ENCODE data around the gene PCDHGB5.
"Not testable (repeated sequence)": the region's sequence is repeated elsewhere in the genome, so short reads cannot be mapped to it uniquely, and the experiment has no call there.

PCDHGB5 gene

DNA sequence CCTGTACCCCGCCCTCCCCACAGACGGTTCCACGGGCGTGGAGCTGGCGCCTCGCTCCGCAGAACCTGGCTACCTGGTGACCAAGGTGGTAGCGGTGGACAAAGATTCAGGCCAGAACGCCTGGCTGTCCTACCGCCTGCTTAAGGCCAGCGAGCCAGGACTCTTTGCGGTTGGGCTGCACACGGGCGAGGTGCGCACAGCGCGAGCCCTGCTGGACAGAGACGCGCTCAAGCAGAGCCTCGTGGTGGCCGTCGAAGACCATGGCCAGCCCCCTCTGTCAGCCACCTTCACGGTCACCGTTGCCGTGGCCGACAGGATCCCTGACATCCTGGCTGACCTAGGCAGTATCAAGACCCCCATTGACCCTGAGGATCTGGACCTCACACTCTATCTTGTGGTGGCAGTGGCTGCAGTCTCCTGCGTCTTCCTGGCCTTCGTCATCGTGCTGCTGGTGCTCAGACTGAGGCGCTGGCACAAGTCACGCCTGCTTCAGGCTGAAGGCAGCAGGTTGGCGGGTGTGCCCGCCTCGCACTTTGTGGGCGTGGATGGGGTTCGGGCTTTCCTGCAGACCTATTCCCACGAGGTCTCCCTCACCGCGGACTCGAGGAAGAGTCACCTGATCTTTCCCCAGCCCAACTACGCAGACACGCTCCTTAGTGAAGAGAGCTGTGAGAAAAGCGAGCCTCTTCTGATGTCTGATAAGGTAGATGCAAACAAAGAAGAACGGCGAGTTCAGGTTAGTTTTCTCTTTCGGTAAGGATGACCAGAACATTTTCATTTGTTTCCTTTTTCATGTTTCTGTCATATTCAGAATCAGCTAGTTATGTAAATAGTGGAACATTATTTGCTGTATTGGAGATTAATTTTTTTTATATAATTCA is 31.5 kb upstream of the PCDHGB5 start:
- FAIRE-seq: no peak
- TF ChIP-seq POLR2A (IDR thresholded peaks at IDR 0.05; ENCODE audit: low read depth, low read length) (no peak), TAF1 (IDR thresholded peaks at IDR 0.05; ENCODE audit: borderline replicate concordance, low read depth, low read length) (no peak)
- DNase-seq (ENCODE audit: insufficient read length): no peak

DNA sequence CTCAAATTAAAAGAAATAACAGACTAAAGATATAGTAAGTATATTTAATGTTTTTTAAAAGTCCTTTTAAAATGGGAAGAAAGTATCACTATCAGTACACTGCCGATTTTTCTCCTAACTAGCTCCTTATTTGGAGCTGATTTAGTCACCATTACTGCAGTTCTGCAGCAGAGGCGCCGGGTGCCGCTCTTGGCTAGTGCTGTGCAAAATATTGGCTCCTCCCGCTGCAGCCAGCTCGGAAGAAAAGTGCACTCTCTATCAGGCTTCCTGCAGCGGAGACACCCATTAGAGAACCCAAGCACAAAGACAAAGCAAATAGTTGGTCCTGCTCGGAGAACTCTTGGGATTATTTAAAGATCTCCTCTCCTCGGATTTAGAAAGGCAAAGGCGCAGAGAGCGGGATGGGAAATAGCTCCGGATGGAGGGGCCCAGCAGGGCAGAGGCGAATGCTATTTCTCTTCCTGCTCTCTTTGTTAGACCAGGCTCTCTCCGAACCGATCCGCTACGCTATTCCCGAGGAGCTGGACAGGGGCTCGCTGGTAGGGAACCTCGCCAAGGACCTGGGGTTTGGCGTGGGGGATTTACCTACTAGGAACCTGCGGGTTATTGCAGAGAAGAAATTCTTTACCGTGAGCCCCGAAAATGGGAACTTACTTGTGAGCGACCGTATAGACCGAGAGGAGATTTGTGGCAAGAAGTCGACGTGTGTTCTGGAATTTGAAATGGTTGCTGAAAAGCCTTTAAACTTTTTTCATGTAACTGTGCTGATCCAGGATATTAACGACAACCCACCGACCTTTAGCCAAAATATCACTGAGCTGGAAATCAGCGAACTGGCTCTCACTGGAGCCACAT is 27.5 kb upstream of the PCDHGB5 start, which contains the start of gene PCDHGB3:
PCDHGB3 (plus strand) TSS at position 249 of the 855 bp plus-strand sequence; CDS start at position 402, 153 bp downstream.
- FAIRE-seq (peak; percentile 56), DNase-seq (ENCODE audit: insufficient read length) (no peak)

DNA sequence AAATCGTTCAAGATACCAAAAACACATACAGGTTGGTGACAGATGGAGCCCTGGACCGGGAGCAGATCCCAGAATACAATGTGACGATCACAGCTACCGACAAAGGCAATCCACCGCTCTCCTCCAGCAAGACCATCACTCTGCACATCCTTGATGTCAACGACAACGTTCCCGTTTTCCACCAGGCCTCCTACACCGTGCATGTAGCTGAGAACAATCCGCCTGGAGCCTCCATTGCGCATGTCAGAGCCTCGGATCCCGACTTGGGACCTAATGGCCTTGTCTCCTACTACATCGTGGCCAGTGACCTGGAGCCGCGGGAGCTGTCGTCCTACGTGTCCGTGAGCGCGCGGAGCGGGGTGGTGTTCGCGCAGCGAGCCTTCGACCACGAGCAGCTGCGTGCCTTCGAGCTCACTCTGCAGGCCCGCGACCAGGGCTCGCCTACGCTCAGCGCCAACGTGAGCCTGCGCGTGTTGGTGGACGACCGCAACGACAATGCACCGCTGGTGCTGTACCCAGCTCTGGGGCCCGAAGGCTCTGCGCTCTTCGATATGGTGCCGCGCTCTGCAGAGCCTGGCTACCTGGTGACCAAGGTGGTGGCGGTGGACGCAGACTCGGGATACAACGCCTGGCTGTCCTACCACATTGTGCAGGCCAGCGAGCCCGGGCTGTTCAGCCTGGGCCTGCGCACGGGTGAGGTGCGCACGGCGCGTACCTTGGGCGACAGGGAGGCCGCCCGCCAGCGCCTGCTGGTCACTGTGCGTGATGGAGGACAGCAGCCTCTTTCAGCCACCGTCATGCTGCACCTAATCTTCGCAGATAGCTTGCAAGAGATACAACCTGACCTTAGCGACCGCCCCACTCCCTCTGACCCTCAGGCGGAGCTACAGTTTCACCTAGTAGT is 25.9 kb upstream of the PCDHGB5 start:
- no peak for DNase-seq (ENCODE audit: insufficient read length)
- TF ChIP-seq TAF1 (IDR thresholded peaks at IDR 0.05; ENCODE audit: borderline replicate concordance, low read depth, low read length) (no peak), POLR2AphosphoS5 (IDR thresholded peaks at IDR 0.05; ENCODE audit: low read depth, low read length) (no peak), POLR2A (IDR thresholded peaks at IDR 0.05; ENCODE audit: low read depth, low read length) (no peak)
- FAIRE-seq: no peak

More for the DNA sequence above, 27.5 kb upstream of the PCDHGB5 start, which contains the start of gene PCDHGB3:
- TF ChIP-seq POLR2A (IDR thresholded peaks at IDR 0.05; ENCODE audit: low read depth, low read length) (peak; percentile 27; the same call in 1 of the 2 replicates), TAF1 (IDR thresholded peaks at IDR 0.05; ENCODE audit: borderline replicate concordance, low read depth, low read length) (no peak)

DNA sequence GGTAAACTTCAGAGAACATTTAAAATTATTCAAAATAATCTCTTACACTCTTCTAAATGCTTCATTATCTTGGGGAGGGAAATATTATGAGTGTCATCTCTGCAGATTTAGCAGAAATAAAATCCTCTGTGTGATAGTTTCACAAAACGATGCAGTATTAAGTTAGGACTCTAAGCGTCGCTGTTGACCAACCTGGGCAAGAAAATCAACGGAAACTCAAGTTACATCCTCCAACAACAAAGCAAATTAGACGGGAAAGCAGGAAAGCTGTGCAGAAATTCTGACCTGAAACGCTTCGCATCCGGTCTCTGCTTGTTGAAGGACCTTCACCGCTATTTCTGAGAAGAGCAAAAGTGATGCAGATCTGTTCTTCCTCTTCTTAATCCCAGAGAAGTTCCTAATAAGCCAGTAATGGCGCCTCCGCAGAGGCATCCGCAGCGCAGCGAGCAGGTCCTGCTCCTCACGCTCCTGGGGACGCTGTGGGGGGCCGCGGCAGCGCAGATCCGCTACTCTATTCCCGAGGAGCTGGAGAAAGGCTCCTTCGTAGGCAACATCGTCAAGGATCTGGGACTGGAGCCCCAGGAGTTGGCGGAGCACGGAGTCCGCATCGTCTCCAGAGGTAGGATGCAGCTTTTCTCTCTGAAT is 24.0 kb upstream of the PCDHGB5 start, which contains the start of gene PCDHGA6:
PCDHGA6 (plus strand) TSS at position 219 of the 645 bp plus-strand sequence; CDS start at position 412, 193 bp downstream.
- TF ChIP-seq POLR2AphosphoS5 (IDR thresholded peaks at IDR 0.05; ENCODE audit: low read depth, low read length) (no peak), TAF1 (IDR thresholded peaks at IDR 0.05; ENCODE audit: borderline replicate concordance, low read depth, low read length) (no peak), POLR2A (IDR thresholded peaks at IDR 0.05; ENCODE audit: low read depth, low read length) (no peak)
- DNase-seq (ENCODE audit: insufficient read length) (no peak), FAIRE-seq (no peak)

DNA sequence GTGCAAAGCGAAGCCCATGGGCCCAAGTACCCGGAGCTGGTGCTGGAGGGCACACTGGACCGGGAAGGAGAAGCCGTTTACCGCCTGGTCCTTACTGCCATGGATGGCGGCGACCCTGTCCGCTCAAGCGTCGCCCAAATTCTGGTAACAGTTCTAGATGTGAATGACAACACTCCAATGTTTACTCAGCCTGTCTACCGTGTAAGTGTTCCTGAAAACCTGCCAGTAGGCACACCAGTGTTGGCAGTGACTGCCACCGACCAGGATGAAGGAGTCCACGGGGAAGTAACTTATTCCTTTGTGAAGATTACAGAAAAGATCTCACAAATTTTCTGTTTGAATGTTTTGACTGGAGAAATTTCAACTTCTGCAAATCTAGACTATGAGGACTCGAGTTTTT is 23.1 kb upstream of the PCDHGB5 start:
- FAIRE-seq (no peak), DNase-seq (ENCODE audit: insufficient read length) (no peak)
- TF ChIP-seq POLR2A (IDR thresholded peaks at IDR 0.05; ENCODE audit: low read depth, low read length) (no peak), TAF1 (IDR thresholded peaks at IDR 0.05; ENCODE audit: borderline replicate concordance, low read depth, low read length) (no peak), POLR2AphosphoS5 (IDR thresholded peaks at IDR 0.05; ENCODE audit: low read depth, low read length) (no peak)

DNA sequence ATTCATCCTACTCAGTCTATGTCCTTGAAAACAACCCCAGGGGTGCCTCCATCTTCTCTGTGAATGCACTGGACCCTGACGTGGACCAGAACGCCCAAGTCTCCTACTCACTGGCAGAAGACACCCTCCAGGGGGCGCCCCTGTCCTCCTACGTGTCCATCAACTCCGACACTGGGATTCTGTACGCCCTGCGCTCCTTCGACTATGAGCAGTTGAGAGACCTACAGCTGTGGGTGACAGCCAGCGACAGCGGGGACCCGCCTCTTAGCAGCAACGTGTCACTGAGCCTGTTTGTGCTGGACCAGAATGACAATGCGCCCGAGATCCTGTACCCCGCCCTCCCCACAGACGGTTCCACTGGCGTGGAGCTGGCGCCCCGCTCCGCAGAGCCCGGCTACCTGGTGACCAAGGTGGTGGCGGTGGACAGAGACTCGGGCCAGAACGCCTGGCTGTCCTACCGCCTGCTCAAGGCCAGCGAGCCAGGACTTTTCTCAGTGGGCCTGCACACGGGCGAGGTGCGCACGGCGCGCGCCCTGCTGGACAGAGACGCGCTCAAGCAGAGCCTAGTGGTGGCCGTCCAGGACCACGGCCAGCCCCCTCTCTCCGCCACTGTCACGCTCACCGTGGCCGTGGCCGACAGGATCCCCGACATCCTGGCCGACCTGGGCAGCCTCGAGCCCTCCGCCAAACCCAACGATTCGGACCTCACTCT is 22.1 kb upstream of the PCDHGB5 start:
- not testable (repeated sequence) for FAIRE-seq; DNase-seq (ENCODE audit: insufficient read length)

DNA sequence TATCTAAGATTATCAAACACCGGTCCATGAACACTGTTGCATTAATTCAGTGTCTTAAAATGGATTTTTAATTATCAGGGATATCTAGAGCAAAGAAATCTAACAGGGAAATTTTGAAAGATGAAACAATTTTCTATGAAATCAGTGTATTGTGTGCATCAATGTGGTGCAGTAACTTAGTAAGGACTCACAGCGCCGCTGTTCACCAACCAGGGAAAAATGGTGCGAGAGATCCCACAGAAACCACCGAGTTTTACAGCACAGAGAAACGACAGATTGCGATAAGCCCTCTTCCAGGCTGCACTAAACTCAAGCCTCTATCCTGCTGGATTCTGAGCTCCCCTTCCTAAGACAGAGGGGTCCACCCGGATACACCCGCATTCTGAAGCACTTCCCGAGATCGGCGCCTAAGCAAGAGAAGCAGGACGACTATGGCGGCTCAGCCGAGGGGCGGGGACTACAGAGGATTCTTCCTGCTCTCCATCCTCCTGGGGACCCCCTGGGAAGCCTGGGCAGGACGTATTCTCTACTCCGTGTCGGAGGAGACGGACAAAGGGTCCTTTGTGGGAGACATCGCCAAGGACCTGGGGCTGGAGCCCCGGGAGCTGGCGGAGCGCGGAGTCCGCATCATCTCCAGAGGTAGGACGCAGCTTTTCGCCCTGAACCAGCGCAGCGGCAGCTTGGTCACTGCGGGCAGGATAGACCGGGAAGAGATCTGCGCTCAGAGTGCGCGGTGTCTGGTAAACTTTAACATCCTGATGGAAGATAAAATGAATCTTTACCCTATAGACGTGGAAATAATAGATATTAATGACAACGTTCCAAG is 15.1 kb upstream of the PCDHGB5 start, which contains the start of gene PCDHGA7:
PCDHGA7 (plus strand) TSS at position 274 of the 826 bp plus-strand sequence; CDS start at position 432, 158 bp downstream.
- FAIRE-seq (no peak), DNase-seq (ENCODE audit: insufficient read length) (no peak)
- no peak for TF ChIP-seq POLR2AphosphoS5 (IDR thresholded peaks at IDR 0.05; ENCODE audit: low read depth, low read length)
- no peak for TF ChIP-seq TAF1 (IDR thresholded peaks at IDR 0.05; ENCODE audit: borderline replicate concordance, low read depth, low read length)
- no peak for TF ChIP-seq POLR2A (IDR thresholded peaks at IDR 0.05; ENCODE audit: low read depth, low read length)

DNA sequence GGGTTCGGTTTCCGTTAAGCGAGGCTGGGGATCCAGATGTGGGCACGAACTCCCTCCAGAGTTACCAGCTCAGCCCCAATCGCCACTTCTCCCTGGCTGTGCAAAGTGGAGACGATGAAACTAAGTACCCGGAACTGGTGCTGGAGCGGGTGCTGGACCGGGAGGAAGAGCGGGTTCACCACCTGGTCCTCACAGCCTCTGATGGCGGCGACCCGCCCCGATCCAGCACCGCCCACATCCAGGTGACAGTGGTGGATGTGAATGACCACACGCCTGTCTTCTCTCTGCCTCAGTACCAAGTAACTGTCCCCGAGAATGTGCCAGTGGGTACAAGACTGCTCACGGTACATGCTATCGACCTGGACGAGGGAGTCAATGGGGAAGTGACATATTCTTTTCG is 14.4 kb upstream of the PCDHGB5 start:
- no peak for FAIRE-seq
- DNase-seq (ENCODE audit: insufficient read length): no peak
- no peak for TF ChIP-seq POLR2A (IDR thresholded peaks at IDR 0.05; ENCODE audit: low read depth, low read length)
- TF ChIP-seq TAF1 (IDR thresholded peaks at IDR 0.05; ENCODE audit: borderline replicate concordance, low read depth, low read length): no peak
- no peak for TF ChIP-seq POLR2AphosphoS5 (IDR thresholded peaks at IDR 0.05; ENCODE audit: low read depth, low read length)
